Lower lobe of right lung (tissue), 2 donors: Measurements from ENCODE around the gene MYLK2. TPM values are rescaled to one million over a fixed set of nuclear protein-coding genes. Genes with fewer than 3 reads are reported as not detected.

ENCODE experiments used
- ATAC-seq, 2 donors: fragments of 200-7000 bp; cut with Tn5 transposase; one replicate each; pipeline ENCODE4 v1.9.1; 2020 to 2022; ENCODE audit warnings: mild to moderate bottlenecking in 2 of 2, moderate library complexity in 2 of 2
- DNase-seq: peaks from one replicate; pipeline ENCODE4 v3.0.0-alpha.2; 2020
- H3K27ac ChIP-seq: fragments of 200-600 bp; one replicate; pipeline ENCODE4 v1.8.0; 2022
- H3K27me3 ChIP-seq: fragments of 200-600 bp; one replicate; pipeline ENCODE4 v1.8.0; 2022; ENCODE audit warnings: low read depth
- H3K36me3 ChIP-seq: fragments of 200-600 bp; one replicate; pipeline ENCODE4 v1.8.0; 2022; ENCODE audit warnings: mild to moderate bottlenecking
- H3K4me1 ChIP-seq: fragments of 200-600 bp; one replicate; pipeline ENCODE4 v1.8.0; 2022
- H3K4me3 ChIP-seq: fragments of 200-600 bp; one replicate; pipeline ENCODE4 v1.8.0; 2022; ENCODE audit warnings: mild to moderate bottlenecking
- H3K9me3 ChIP-seq: fragments of 200-600 bp; one replicate; pipeline ENCODE4 v1.8.0; 2022
- CTCF ChIP-seq: fragments of 200-600 bp; IDR thresholded peaks from one replicate; pipeline ENCODE4 v1.8.0; 2022; ENCODE audit warnings: antibody characterized with exemption, mild to moderate bottlenecking
- intact Hi-C: fragments of 100-400 bp; cut with DNase I; formaldehyde crosslinking; loops from one replicate; pipeline ENCODE4 v1.11.0; 2022
- total RNA-seq: library from RNA; stranded (reverse); fragmentation: NEBNext Ultra II Directional; extraction: Animal tissue kit (Norgen Biotek cat#: 25700); gene quantifications from one replicate; pipeline ENCODE4 v1.2.1, GENCODE V29; 2021
- donor health status: DM: no; HTN: yes; CAD: no; lungs with severe emphysema.

The MYLK2 gene
- total RNA-seq, 1 donor from 2014 or later, result not detected

- Histone ChIP-seq H3K4me3 (peak within 1 kb of the TSS; percentile 35), H3K9me3 (no peaks in the 10 kb centered on the region), H3K27ac (peak within 1 kb of the TSS; percentile 46), H3K27me3 (peaks cover 4% of the 10 kb centered on the region), H3K4me1 (peaks cover 9% of the 10 kb centered on the region), H3K36me3 (no peaks in the 10 kb centered on the region)
- intact Hi-C loops, result no loop called here
- TF ChIP-seq CTCF, result no peak
- no peak for DNase-seq
- peak in 1 of 2 donors; percentile 21 for ATAC-seq
Observed at GRCh38 chr20:31845300-31845863, 26.2 kb downstream of the MYLK2 start, which contains the start of gene FOXS1. Gene FOXS1, minus strand, starts transcription at chr20:31845604. Its CDS starts 62 bp downstream, at chr20:31845542.

- H3K27ac ChIP-seq, result no peak overlapping the region
- no peaks in the 10 kb centered on the region for H3K9me3 ChIP-seq
- H3K27me3 ChIP-seq, result peaks cover 18% of the 10 kb centered on the region
- TF ChIP-seq CTCF, result no peak
- ATAC-seq, result no peak
- no peak for DNase-seq
- peaks cover 9% of the 10 kb centered on the region for H3K4me1 ChIP-seq
- no peak overlapping the region for H3K4me3 ChIP-seq
- no peaks in the 10 kb centered on the region for H3K36me3 ChIP-seq
- intact Hi-C loops, result no loop called here
Observed at GRCh38 chr20:31846793-31847138, 27.6 kb downstream of the MYLK2 start.

GRCh38 chr20:31848088-31848999 lies 29.2 kb downstream of the MYLK2 start:
- Histone ChIP-seq H3K9me3 (no peaks in the 10 kb centered on the region), H3K27me3 (peaks cover 25% of the 10 kb centered on the region), H3K4me1 (peaks cover 4% of the 10 kb centered on the region), H3K27ac (no peak overlapping the region), H3K36me3 (no peaks in the 10 kb centered on the region), H3K4me3 (no peak overlapping the region)
- TF ChIP-seq CTCF, result no peak
- intact Hi-C loops, result no loop called here
- DNase-seq, result no peak
- no peak for ATAC-seq

- intact Hi-C loops, result no loop called here
- DNase-seq (no peak), ATAC-seq (no peak)
- Histone ChIP-seq H3K27ac (no peak overlapping the region), H3K4me1 (no peaks in the 10 kb centered on the region), H3K36me3 (no peaks in the 10 kb centered on the region), H3K4me3 (no peak overlapping the region), H3K9me3 (no peaks in the 10 kb centered on the region), H3K27me3 (peaks cover 28% of the 10 kb centered on the region)
- no peak for TF ChIP-seq CTCF
Observed at GRCh38 chr20:31849306-31849930, 30.3 kb downstream of the MYLK2 start.

GRCh38 chr20:31851240-31851955 lies 32.2 kb downstream of the MYLK2 start:
- H3K9me3 ChIP-seq, result no peaks in the 10 kb centered on the region
- no peak for TF ChIP-seq CTCF
- intact Hi-C loops, result loop anchor here (5.0 kb wide), 1 partner anchor 101 kb away; the partner anchor contains the start of gene PDRG1
- peaks cover 36% of the 10 kb centered on the region for H3K27me3 ChIP-seq
- ATAC-seq, result no peak
- H3K4me3 ChIP-seq, result no peak overlapping the region
- no peak overlapping the region for H3K27ac ChIP-seq
- no peaks in the 10 kb centered on the region for H3K4me1 ChIP-seq
- no peak for DNase-seq
- H3K36me3 ChIP-seq, result no peaks in the 10 kb centered on the region
